CD4-positive, alpha-beta T cell treated with Interleukin-6 for 4 hours (primary cell): ENCODE data around the gene ZNF287.
"Not testable (repeated sequence)": the region's sequence is repeated elsewhere in the genome, so short reads cannot be mapped to it uniquely, and the experiment has no call there.

ENCODE experiments used
- DNase-seq: peaks from one replicate; pipeline ENCODE4 v3.0.0-alpha.2; 2020; ENCODE audit warnings: mixed read lengths

Gene ZNF287

DNA sequence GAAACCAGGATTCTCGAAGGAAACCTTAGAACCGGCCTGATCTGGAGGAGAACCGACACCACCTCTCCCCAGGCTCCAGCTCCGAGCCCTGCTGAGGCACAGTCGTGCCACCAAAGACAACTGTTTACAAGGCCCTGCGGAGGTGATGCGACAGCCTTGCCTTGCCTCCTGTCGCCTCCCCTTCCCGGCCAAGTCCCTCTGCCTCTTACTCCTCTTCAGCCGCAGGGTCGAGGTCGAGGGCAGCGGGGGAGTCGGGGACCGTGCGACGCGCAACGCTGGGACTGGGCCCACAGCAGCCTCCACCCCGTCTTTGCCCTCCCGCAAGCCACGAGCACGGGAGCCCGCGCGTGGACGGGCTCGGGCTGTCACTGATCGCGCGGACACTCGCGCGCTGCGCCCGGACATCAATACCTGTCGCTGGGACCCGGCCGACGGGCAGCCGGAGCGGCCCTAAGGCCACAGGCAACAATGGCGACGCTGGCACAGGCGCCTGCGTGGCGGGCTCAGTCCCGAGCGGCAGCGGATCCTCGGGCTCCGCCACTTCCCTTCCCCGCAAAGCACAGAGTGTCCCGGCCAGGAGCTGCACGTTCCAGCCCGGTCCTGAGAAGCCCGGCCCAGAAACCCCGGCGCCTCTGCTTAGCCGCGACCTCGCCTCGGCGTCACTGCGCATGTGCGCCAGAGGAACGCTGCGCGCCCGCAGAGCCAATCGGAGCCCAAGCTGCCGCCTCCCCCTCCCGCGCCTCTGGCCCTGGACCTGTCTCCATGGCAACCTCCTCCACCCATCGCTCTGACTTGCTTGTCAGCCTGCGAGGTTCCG lies at the start of gene ZNF287:
ZNF287 (minus strand) TSS at position 664 of the 817 bp plus-strand sequence. CDS start 1,473 bp downstream, outside the sequence.
- peak; percentile 96 for DNase-seq

- no peak for DNase-seq
Measured at GRCh38 chr17:16617481-16618060, 48.6 kb upstream of the ZNF287 start.

DNA sequence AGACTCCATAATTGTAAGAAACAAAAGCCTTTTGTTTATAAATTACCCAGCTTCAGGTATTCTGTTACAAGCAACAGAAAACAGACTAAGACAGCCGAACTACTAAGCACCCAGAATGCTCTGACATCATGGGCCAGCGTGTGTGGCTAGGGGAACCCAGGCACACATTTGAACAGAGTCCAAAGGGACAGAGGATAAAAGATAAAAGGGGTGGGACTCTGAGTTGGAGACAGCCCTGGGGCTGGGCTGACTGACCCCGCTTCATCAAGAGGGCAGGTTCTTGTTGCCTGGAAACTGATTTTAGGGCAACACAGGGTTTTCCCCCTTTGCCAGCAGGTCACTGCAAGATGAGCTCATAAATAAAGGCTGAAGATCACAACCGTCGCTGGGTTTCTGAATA lies 30.5 kb upstream of the ZNF287 start:
- no peak for DNase-seq

- DNase-seq = no peak
Measured at GRCh38 chr17:16593356-16594102, 24.5 kb upstream of the ZNF287 start.

DNA sequence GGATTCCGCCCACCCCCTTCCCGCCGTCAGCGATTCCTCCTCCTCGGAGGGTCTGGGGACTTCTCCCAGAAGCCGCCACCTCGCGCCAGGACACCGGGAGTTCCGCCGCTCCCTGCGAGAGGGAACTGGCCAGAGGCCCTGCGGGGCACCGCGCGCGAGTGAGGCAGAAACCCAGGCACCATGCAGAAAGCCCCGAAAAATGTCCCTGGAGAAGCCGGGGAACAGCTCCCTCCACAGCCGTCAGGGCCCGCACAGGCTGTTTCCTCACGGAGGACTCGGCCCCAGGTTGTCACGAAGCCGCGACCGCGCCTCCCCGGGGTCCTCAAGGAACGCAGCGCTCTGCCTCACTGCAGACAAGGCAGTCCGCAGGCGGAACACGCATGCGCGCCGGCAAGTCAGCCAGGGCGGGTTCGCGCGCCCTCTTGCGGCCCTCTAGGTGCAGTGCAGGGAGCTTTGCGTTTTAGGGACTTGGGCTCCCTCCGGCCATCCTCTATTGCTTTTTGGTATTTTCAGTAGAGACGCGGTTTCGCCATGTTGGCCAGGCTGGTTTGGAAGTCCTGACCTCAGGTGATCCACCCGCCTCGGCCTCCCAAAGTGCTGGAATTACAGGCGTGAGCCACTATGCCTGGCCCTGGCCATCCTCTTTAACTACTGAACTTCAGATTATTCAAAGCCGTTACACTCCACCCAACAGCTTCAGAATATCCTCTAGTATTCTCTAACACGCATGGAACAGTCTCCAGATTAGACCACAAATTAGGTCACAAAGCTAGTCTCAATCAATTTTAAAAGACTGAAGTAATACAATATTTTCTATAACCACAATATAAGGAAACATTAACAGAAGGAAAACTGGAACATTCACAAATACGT lies 20.3 kb upstream of the ZNF287 start:
- DNase-seq = peak; percentile 93

DNA sequence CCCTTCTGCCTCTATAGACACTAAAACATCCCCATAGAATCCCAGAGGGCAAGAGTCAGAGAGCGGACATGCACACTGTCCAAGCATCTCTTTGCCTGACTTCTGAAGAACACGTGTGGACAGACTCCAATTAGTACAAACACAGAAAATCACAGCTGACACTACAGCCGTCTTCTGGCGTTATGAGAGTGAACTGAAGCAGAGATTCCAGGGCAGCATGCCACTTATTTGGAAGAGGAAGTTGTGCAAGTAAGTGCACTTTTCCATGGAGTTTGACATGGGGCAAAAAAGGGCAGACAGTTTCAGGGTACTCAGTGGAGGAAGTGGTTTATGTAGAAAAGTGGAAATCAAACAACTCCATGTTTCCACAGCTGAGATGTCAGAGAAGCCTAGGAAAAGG lies 16.8 kb upstream of the ZNF287 start:
- DNase-seq = no peak

DNA sequence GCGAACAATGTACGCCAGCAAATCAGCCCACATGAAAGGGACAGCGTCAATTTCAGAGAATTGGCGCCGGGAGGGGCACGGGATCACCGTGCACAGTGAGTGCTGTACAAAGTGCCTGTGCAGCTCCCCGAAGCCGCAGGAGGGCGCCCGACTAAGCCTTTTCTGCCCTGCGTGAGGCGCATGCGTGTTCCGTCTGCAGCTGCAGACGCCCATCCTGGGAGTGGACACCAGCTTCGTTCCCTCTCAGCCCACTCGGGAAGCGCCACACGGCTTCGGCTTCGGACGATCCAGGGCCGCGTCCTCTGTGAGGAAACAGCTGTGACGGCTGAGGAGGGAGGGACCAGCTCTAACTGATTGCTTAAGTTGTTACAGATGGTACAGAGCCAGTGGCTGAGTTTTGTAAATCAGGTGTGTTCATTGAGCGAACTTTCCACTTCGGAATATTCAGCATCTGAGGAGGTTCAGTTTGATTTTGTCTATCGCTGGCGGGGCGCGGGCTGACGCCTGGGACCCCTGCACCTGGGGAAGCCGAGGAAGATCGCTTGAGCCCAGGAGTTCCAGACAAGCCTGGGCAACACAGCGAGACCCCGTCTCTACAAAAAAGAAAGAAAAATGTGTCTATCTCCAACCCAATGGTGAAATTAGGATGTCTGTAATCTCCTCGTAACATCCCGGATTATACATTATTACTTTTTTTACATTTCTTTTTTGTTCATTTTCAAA lies 15.4 kb upstream of the ZNF287 start:
- peak; percentile 96 for DNase-seq

GRCh38 chr17:16583781-16584180 lies 14.8 kb upstream of the ZNF287 start:
- DNase-seq = no peak

- no peak for DNase-seq
Measured at GRCh38 chr17:16573466-16573865, 4.5 kb upstream of the ZNF287 start.

DNA sequence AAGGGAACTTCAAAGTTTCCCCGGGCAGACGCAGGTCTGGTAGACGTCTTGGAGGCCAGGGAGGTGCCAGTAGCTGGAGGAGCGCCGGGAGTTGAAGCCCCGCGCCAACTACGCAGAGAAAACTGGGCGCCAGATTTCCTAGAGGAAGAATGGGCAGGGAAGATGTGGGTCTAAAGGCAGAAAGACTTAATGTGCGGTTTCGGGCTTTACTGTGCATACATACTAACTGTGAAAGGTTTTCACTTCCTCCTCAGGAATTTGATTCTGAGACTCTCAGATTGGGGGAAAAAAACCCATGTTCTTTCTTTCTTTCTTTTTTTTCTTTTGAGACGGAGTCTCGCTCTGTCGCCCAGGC lies 331 bp upstream of the ZNF287 start:
- no peak for DNase-seq

DNA sequence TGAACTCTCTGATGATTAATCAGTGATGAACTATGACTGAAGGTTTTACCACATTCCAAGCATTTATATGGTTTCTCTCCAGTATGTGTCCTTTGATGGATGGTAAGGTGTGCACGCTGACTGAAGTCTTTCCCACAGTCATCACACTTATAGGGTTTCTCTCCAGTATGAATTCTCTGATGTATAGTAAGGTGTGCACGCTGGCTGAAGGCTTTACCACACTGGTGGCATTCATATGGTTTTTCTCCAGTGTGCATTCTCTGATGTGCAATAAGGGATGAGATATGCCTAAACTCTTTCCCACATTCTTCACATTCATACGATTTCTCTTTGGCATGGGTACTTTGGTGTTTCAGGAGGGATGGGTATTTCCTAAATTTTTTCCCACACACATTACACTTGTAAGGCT lies 16.4 kb downstream of the ZNF287 start:
- DNase-seq = no peak

DNA sequence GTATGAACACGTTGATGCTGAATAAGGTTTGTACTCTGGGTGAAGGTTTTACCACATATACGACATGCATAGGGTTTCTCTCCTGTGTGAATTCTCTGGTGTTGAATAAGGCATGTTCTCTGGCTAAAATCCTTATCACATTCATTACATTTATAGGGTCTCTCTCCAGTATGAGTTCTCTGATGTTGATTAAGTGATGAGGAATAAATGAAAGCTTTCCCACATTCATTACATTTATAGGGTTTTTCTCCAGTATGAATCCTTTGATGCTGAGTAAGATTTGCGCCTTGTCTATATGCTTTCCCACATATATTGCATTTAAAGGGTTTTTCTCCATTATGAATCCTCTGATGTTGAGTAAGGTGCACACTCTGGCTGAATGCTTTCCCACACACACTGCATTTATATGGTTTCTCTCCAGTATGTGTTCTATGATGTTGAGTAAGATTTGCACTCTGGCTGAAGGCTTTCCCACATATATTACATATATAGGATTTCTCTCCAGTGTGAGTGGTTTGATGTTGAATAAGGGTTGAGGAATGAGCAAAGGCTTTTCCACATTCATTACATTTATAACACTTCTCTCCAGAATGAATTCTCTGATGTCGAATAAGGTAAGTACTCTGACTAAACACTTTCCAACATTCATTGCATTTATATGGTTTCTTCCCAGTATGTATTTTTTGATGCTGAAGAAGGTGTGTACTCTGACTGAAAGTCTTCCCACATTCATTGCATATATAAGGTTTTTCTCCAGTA lies 16.9 kb downstream of the ZNF287 start:
- no peak for DNase-seq

DNA sequence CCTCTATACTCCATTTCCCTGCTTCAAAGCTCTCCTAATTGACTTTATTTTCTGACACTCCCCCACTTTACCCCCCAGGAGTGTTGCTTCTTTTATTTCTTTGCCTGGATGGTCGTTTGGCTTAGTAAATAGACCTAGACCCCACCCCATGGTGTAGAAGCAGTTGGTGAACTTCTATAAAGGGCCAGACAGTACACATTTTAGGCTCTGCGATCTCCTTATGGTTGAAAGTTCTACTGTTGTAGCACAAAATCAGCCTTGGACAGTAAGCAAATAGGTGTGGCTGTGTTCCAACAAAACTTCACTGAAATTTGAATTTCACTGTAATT lies 31.9 kb downstream of the ZNF287 start:
- DNase-seq = no peak

DNA sequence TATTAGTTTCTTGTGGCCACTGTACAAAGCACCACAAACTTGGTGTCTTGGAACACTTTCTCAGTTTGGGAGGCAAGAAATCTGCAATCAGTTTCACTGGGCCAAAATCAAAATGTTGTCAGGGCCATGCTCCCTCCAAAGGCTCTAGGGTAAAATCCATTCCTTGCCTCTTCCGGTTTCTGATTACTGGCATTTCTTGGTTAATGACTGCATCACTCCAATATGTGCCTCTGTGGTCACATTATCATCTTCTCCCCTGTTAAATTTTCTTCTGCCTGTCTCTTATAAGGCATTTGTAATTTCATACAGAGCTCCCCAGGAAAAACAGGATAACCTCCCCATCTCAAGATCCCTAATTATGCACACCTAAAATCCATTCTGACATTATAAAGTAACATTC lies 34.8 kb downstream of the ZNF287 start:
- no peak for DNase-seq

DNA sequence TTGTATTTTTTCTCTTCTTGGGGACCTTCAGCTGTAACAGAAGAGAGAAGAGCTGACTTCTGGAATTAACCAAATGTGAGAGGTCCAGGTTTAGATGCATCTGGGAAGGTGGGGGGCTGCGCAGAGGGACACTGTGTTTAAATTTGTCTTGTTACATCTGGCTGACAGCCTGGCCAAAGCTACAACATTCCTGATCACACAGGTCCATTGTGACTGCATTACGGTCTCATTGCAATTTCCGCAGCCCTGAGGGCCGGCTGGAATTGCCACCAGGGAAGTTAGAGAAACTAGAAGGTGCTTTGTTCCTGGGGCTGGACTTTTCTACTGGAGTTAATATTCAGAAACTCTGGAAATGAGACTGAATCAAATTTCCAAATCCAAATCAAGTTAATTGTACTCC lies 39.1 kb downstream of the ZNF287 start:
- no peak for DNase-seq

DNA sequence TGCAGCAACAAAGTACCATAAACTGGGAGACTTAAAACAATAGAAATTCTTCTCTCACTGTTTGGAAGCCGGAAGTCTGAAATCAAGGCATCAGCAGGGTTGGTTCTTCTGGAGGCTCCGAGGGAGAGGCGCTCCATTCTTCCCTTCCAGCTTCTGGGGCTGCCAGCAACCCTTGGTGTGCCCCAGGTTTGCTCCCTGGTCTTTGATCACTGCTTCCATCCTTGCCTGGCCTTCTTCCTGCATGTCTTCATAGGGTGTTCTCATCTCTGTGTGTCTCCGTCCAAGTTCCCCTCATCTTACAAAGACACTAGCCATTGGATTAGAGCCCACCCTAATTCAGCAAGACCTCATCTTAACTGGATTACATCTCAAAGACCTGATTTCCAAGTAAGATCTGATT lies 41.7 kb downstream of the ZNF287 start:
- DNase-seq = no peak

DNA sequence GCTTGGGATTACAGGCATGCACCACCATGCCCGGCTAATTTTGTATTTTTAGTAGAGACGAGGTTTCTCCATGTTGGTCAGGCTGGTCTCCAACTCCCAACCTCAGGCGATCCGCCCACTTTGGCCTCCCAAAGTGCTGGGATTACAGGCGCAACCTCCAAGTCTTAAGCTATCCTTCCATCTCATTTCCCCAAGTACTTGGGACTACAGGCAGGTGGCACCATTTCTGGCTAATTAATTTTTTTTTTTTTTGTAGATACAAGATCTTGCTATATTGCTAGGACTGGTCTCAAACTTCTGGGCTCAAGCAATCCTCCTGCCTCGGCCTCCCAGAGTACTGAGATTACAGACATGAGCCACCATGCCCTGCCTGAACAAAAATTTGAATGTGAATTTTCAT lies 43.4 kb downstream of the ZNF287 start:
- not testable (repeated sequence) for DNase-seq

DNA sequence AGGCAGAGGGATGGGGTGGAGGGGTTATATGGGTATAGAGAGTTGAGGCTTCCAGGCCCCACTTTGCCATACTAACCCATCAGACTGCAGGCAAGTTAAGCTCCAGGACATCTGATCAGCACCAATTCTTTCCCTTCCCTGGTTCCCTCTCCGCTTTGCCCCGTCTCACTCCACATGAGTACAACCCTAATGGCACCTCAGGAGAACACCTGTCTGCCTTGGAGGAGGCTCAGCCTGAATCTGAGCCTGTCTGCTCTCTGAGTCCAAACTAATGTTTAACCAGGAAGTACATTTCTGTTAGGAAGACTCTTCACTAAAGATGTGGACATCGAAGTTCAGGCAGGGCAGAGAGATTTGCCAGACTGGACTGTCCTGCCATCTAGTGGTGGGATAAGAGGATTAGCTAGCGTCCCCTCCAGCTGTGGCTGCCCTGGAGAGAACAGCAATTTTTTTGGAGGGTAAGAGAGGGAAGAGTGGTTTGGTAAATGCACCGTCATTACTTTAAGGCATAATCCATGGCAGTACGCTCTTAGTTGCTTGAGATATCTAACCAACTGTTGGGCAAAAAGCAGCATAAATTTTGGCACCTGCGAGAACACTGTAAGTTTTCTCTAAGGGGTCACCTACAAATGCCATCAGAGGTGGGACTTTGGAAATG lies 47.8 kb downstream of the ZNF287 start:
- DNase-seq = peak; percentile 70

GRCh38 chr17:16519021-16519420 lies 50.0 kb downstream of the ZNF287 start:
- DNase-seq = no peak

- no peak for DNase-seq
Measured at GRCh38 chr17:16517477-16517876, 51.5 kb downstream of the ZNF287 start.

GRCh38 chr17:16516594-16517051 lies 52.4 kb downstream of the ZNF287 start:
- no peak for DNase-seq
